CD4-positive, alpha-beta T cell treated with Interleukin-15 for 4 hours (primary cell): Measurements from ENCODE around the gene CSRNP3.

Experiments
- DNase-seq: peaks from one replicate; pipeline ENCODE4 v3.0.0-alpha.2; 2020; ENCODE audit warnings: low spot score

The CSRNP3 gene

DNA sequence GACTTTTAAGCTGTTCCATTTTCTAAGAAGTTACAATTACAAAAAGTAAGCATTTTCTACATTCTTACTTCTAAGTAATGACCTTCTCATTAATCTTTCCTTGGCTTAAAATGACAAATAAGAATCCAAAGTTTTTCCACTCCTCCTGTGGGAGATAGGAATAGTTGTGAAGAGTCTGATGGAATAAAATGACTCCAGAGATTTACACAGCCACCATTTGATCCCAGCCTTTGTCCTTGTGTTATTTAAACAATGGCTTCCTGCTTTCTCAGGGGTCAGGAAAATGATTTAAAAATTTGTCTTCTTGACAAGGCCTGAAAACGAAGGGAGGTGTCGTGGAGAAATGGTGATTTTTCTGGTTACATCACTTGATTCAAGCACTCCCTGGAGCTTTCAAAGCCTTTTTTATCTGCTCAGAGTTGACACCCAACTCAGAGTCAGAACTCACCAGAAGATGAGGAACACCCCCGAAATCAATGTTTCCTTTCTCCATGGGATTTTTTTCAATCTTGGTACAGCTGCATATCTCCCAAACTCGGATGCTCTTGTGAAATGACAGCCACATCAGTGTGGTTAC is 218.0 kb downstream of the CSRNP3 start:
- DNase-seq = no peak

- no peak for DNase-seq
These were observed 222.1 kb downstream of the CSRNP3 start for GRCh38 chr2:165691615-165692014.

DNA sequence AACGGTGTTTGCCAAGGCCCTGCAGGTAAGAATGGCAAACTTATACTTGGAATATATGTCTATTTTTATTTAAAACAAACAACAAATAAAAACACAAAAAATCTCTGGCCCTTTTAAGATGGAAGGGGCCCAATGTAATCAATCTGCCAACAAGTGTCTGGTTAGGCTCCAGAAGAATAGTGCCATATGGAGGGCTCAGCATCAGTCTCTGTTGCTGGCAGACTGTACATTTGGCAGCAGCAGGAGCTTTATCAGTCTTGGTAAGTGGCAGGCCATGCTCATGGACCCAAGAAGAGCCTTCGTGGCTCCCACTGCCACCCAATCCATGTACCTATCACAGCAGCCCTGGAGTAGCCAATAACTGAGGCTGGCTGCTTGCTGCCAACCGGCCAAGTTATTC is 223.4 kb downstream of the CSRNP3 start:
- DNase-seq = no peak

DNA sequence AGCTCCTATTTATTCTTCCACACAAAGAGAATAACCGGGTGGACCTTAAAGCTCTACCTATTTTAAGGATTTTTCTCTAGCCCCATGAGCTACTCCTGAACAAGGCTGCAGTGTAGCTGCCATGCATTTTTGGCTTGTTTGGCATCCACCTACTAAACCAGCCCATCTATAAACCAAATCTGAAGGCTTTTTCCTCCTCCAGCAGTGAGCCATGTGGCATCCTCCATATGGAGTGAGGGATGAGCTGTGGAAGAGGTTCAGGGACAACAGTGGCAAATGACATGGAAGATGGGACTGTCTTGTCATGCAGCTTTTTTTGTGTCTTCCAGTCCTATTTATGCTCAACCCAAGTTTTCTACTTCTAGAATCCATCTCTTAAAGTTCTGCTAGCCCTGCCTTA is 224.3 kb downstream of the CSRNP3 start:
- no peak for DNase-seq

DNA sequence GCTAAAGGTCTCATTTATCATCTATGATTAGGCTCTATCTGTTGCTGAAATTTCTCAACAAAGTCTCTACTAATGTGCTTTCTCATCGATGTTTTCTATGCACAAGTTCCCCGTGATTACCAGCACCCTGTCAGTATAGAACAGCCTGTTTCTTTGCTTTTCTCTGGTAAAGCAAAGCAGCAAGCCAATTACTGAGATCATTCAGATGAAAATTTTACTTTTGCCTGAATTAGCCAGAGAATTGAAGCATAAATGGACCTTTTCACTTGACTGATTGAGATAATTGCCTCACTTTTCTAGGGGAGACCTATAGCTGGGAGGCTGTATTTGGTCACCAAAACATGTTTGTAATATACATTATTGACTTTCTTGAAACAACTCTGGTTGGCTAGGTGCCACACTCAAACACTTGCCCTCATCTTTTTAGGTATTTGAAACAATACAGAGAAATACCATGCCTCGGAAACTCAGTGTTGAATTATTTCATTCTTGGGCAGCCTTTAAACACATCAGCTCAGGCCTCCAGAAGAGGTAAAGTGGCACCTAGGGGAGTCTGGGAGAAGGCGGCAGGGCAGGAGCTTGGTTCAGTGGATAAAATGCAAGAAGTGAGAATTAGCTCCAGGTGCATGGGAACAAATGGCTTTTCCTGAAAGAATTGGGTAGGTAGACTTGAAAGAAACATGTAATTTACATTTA is 228.4 kb downstream of the CSRNP3 start:
- DNase-seq = no peak

- no peak for DNase-seq
These were observed 229.0 kb downstream of the CSRNP3 start for GRCh38 chr2:165698444-165698884.

DNA sequence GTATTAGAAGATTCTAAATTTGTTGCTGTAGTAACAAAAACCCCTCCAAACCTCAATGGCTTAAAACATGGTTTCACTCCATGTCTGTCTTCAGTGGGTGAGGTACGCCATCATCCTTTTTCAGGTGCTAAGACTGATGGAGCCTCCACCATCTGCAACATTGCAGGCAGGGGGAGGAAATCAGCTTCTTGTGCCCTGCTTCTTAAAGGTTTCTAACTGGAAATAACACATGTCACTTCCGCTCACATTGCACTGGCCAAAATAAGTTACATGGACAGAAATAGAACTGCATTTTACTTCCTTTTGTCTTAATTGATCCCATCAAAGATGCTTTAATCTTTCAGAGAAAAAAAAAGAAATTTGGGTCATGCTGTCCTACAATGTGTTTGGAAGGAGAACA is 230.4 kb downstream of the CSRNP3 start:
- DNase-seq = no peak

GRCh38 chr2:165700531-165700930 is 231.0 kb downstream of the CSRNP3 start:
- no peak for DNase-seq

GRCh38 chr2:165701147-165701546 is 231.6 kb downstream of the CSRNP3 start:
- no peak for DNase-seq

DNA sequence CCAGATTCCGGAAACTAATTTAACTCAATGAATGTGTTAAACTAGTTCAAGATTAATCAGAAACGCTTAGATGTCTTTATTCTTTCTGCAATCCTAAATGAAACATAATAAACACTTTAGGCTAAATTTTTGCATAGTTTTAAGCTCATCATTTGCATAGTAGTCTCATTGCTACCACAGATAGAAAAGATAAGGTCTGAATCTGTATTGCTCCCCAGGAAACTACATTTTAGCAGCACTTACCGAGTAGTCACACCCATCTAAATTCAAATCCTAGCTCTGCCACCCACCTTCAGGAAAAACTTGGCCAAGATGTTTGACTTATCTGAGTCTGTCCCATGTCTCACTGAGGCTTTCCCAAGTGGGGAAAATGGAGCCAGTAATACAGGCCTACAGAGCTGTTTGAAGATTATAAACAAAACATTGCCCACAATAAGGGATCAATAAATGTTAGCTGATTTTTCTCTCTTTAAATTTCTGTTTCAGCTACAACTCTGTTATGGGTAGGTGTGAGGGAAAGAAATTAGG is 237.5 kb downstream of the CSRNP3 start:
- DNase-seq = no peak

DNA sequence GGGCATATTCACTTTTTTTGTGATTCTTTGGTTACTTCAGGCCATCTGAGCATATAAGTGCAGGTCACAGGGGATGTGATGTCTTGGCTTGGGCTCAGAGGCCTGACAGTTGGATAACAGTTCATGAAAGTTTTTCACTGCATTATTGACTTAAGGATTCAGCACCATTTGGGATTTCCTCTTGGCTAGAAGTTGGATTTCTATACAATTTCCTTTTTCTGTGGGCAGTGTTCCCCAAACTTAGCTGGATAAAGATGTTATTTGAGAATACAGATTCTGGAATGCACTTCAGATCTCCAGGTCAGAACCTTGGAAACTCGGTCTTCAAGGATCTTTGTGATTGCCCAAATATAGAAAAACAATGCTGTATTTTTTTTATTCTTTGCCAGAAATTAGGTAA is 246.6 kb downstream of the CSRNP3 start:
- DNase-seq = no peak

DNA sequence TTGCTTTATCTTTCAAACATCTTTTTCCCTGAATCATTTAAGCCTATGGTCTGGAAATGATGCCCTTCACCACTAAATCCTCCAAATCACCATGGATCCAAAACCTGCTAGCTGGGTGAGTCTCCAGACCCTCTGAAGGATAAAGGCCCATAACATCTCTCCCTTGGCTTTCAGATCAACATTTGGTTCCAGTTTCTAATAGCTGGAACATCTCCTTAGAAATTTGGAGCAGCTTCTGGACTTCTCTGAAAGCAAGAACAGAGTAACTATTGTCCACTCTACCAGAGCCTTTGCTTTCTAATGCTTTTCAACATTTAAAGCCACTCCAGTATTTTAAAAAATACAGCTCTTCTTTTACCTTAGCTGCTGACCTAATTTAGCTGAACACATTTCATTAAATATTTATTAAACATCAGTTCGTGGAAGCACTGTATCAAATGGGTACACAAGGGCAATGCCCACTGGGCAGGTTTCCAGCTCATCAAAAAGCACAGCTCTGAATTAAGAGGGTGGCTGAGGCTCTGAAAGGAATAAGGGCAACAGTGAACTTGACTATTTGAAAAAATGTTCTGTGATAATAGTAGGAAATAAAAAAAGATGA is 249.2 kb downstream of the CSRNP3 start:
- DNase-seq = no peak

DNA sequence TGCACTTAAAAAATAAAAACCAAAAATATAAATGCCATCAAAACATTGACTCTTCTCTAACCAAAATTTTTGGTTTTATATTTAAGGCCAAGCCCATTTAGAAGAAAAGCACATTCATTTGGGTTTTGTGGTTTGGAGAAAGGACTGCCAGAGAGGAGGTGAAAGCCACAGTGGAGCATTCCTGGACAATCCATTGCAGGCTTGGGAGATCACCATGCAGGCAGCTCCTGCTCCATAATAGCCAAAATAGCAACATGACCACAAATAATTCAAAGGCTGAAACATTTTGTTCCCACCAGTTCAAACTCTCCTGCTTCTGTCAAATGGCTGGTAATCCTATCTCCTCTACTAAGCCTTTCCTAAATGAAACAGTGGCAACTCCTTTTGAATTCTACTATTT is 251.0 kb downstream of the CSRNP3 start:
- DNase-seq = no peak

- no peak for DNase-seq
These were observed 255.9 kb downstream of the CSRNP3 start for GRCh38 chr2:165725421-165725820.
